ENCODE data around the gene ALOXE3.

Gene ALOXE3

GRCh38 chr17:8142158-8142886 is 24.0 kb upstream of the ALOXE3 start:
- ATAC-seq: no peak
- TF ChIP-seq PPARA (CRISPR knock-in tag; IDR thresholded peaks at IDR 0.05; ENCODE audit: borderline replicate concordance) (no peak), ISL1 (CRISPR knock-in tag; IDR thresholded peaks at IDR 0.05) (no peak), ZNF8 (CRISPR knock-in tag; IDR thresholded peaks at IDR 0.05) (no peak), TOX (CRISPR knock-in tag; IDR thresholded peaks at IDR 0.05; ENCODE audit: borderline replicate concordance) (no peak), ZFP30 (CRISPR knock-in tag; IDR thresholded peaks at IDR 0.05) (no peak), ZNF70 (CRISPR knock-in tag; IDR thresholded peaks at IDR 0.05) (no peak), ZNF565 (CRISPR knock-in tag; conservative IDR thresholded peaks at IDR 0.05; ENCODE audit: low read depth) (no peak), GLIS3 (CRISPR knock-in tag; IDR thresholded peaks at IDR 0.05) (no peak), OSR1 (CRISPR knock-in tag; IDR thresholded peaks at IDR 0.05) (no peak), POU6F1 (CRISPR knock-in tag; IDR thresholded peaks at IDR 0.05; ENCODE audit: borderline replicate concordance, low read depth) (no peak), ZC3H10 (CRISPR knock-in tag; IDR thresholded peaks at IDR 0.05) (no peak), SNAI2 (CRISPR knock-in tag; IDR thresholded peaks at IDR 0.05) (no peak)
- TF ChIP-seq, protein P1, sequence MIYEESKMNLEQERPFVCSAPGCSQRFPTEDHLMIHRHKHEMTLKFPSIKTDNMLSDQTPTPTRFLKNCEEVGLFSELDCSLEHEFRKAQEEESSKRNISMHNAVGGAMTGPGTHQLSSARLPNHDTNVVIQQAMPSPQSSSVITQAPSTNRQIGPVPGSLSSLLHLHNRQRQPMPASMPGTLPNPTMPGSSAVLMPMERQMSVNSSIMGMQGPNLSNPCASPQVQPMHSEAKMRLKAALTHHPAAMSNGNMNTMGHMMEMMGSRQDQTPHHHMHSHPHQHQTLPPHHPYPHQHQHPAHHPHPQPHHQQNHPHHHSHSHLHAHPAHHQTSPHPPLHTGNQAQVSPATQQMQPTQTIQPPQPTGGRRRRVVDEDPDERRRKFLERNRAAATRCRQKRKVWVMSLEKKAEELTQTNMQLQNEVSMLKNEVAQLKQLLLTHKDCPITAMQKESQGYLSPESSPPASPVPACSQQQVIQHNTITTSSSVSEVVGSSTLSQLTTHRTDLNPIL (CRISPR knock-in tag; IDR thresholded peaks at IDR 0.05; ENCODE audit: low read depth): no peak
- TF ChIP-seq, protein P2, sequence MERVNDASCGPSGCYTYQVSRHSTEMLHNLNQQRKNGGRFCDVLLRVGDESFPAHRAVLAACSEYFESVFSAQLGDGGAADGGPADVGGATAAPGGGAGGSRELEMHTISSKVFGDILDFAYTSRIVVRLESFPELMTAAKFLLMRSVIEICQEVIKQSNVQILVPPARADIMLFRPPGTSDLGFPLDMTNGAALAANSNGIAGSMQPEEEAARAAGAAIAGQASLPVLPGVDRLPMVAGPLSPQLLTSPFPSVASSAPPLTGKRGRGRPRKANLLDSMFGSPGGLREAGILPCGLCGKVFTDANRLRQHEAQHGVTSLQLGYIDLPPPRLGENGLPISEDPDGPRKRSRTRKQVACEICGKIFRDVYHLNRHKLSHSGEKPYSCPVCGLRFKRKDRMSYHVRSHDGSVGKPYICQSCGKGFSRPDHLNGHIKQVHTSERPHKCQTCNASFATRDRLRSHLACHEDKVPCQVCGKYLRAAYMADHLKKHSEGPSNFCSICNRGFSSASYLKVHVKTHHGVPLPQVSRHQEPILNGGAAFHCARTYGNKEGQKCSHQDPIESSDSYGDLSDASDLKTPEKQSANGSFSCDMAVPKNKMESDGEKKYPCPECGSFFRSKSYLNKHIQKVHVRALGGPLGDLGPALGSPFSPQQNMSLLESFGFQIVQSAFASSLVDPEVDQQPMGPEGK (CRISPR knock-in tag; IDR thresholded peaks at IDR 0.05; ENCODE audit: borderline replicate concordance): no peak

GRCh38 chr17:8141741-8142140 is 23.4 kb upstream of the ALOXE3 start:
- TF ChIP-seq PPARA (CRISPR knock-in tag; IDR thresholded peaks at IDR 0.05; ENCODE audit: borderline replicate concordance) (no peak), ZNF565 (CRISPR knock-in tag; conservative IDR thresholded peaks at IDR 0.05; ENCODE audit: low read depth) (no peak), BACH2 (CRISPR knock-in tag; IDR thresholded peaks at IDR 0.05; ENCODE audit: borderline replicate concordance) (no peak), ZC3H10 (CRISPR knock-in tag; IDR thresholded peaks at IDR 0.05) (no peak), POU6F1 (CRISPR knock-in tag; IDR thresholded peaks at IDR 0.05; ENCODE audit: borderline replicate concordance, low read depth) (no peak), SNAI2 (CRISPR knock-in tag; IDR thresholded peaks at IDR 0.05) (no peak), GLIS3 (CRISPR knock-in tag; IDR thresholded peaks at IDR 0.05) (no peak), ZNF70 (CRISPR knock-in tag; IDR thresholded peaks at IDR 0.05) (no peak), ESRRG (CRISPR knock-in tag; IDR thresholded peaks at IDR 0.05) (no peak), ZFP3 (CRISPR knock-in tag; IDR thresholded peaks at IDR 0.05) (no peak), ARNTL (CRISPR knock-in tag; IDR thresholded peaks at IDR 0.05; ENCODE audit: borderline replicate concordance, low read depth) (no peak)
- TF ChIP-seq, protein P2 (CRISPR knock-in tag; IDR thresholded peaks at IDR 0.05; ENCODE audit: borderline replicate concordance): no peak
- TF ChIP-seq, protein P3, sequence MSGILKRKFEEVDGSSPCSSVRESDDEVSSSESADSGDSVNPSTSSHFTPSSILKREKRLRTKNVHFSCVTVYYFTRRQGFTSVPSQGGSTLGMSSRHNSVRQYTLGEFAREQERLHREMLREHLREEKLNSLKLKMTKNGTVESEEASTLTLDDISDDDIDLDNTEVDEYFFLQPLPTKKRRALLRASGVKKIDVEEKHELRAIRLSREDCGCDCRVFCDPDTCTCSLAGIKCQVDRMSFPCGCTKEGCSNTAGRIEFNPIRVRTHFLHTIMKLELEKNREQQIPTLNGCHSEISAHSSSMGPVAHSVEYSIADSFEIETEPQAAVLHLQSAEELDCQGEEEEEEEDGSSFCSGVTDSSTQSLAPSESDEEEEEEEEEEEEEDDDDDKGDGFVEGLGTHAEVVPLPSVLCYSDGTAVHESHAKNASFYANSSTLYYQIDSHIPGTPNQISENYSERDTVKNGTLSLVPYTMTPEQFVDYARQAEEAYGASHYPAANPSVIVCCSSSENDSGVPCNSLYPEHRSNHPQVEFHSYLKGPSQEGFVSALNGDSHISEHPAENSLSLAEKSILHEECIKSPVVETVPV (CRISPR knock-in tag; IDR thresholded peaks at IDR 0.05): no peak
- no peak for ATAC-seq

Measured in SK-N-SH treated with all-trans-retinoic acid at 6 μM for 48 hours (cell line).